Neural cell (in vitro differentiated cells): ENCODE measurements around the gene AVPI1. TPM values are rescaled to one million over a fixed set of nuclear protein-coding genes. Genes with fewer than 3 reads are reported as not detected.

ENCODE experiments used
- H2AFZ ChIP-seq: fragments of 200-600, 300-800 bp; sonication (generic), shearing (Covaris generic); 2 replicates; pipeline ENCODE4 v1.6.0; 2014; ENCODE audit warnings: low read depth, mild to moderate bottlenecking, antibody characterized with exemption, low read length, moderate library complexity
- H3F3A ChIP-seq: fragments of 200-600 bp; shearing (Covaris generic); 2 replicates; pipeline ENCODE4 v1.6.1; 2016; ENCODE audit warnings: mild to moderate bottlenecking, moderate library complexity, mixed read lengths, antibody characterized with exemption, low read length; ENCODE audit not compliant: insufficient read depth, poor library complexity, severe bottlenecking
- H3K27ac ChIP-seq: fragments of 200-600, 300-800 bp; sonication (generic), shearing (Covaris generic); 2 replicates; pipeline ENCODE4 v1.5.1; 2014; ENCODE audit warnings: mild to moderate bottlenecking, low read length, moderate library complexity
- H3K27me3 ChIP-seq: fragments of 300-800, 200-600 bp; sonication (generic), shearing (Covaris generic); 2 replicates; pipeline ENCODE4 v1.6.0; 2014; ENCODE audit warnings: mild to moderate bottlenecking, low read depth, low read length, moderate library complexity; ENCODE audit not compliant: insufficient read depth
- H3K36me3 ChIP-seq: fragments of 300-800, 200-600 bp; sonication (generic), shearing (Covaris generic); 2 replicates; pipeline ENCODE4 v1.5.1; 2014; ENCODE audit warnings: mild to moderate bottlenecking, antibody characterized with exemption, low read length, moderate library complexity; ENCODE audit not compliant: insufficient read depth
- H3K4me2 ChIP-seq: fragments of 300-800, 200-600 bp; sonication (generic), shearing (Covaris generic); 2 replicates; pipeline ENCODE4 v1.6.0; 2014; ENCODE audit warnings: mild to moderate bottlenecking, low read length
- H3K4me3 ChIP-seq: fragments of 300-800, 200-600 bp; sonication (generic), shearing (Covaris generic); 2 replicates; pipeline ENCODE4 v1.5.1; 2014; ENCODE audit warnings: mild to moderate bottlenecking, low read length, moderate library complexity
- H3K79me2 ChIP-seq: fragments of 200-600 bp; shearing (Covaris generic); replicated peaks from 2 replicates; pipeline ENCODE4 v1.6.0; 2014; ENCODE audit warnings: mild to moderate bottlenecking, low read length, moderate library complexity; ENCODE audit not compliant: insufficient read depth
- H3K9ac ChIP-seq: fragments of 300-800, 200-600 bp; sonication (generic), shearing (Covaris generic); 2 replicates; pipeline ENCODE4 v1.6.1; 2016; ENCODE audit warnings: mild to moderate bottlenecking, low read length, mixed read lengths
- H3K9me2 ChIP-seq: fragments of 200-600 bp; shearing (Covaris generic); 2 replicates; pipeline ENCODE4 v1.6.1; 2016; ENCODE audit warnings: mild to moderate bottlenecking, low read length, mixed read lengths; ENCODE audit not compliant: insufficient read depth
- H3K9me3 ChIP-seq: fragments of 200-600, 300-800 bp; sonication (generic), shearing (Covaris generic); 2 replicates; pipeline ENCODE4 v1.6.1; 2016; ENCODE audit warnings: mild to moderate bottlenecking, mixed run types, low read length, moderate library complexity, mixed read lengths
- H4K20me1 ChIP-seq: fragments of 200-600 bp; shearing (Covaris generic); 2 replicates; pipeline ENCODE4 v1.6.1; 2016; ENCODE audit warnings: mild to moderate bottlenecking, mixed run types; ENCODE audit not compliant: insufficient read depth
- CTCF ChIP-seq: fragments of 450-650 bp; IDR thresholded peaks from 2 replicates; pipeline ENCODE4 v1.5.1; 2014; ENCODE audit warnings: antibody characterized with exemption, mild to moderate bottlenecking, moderate library complexity; ENCODE audit not compliant: poor library complexity, severe bottlenecking
- EP300 ChIP-seq: fragments of 450-650 bp; conservative IDR thresholded peaks from 2 replicates; pipeline ENCODE4 v1.6.1; 2014; ENCODE audit warnings: antibody characterized with exemption, mild to moderate bottlenecking, moderate library complexity; ENCODE audit not compliant: poor library complexity, severe bottlenecking
- EZH2 ChIP-seq: fragments of 200-600, 300-800 bp; shearing (Covaris generic), sonication (generic); IDR thresholded peaks from 2 replicates; pipeline ENCODE4 v1.6.1; 2014; ENCODE audit warnings: antibody characterized with exemption, low read length, borderline replicate concordance, mild to moderate bottlenecking; ENCODE audit not compliant: insufficient read depth, poor library complexity, severe bottlenecking
- MXI1 ChIP-seq: fragments of 450-650 bp; conservative IDR thresholded peaks from 2 replicates; pipeline ENCODE4 v1.6.1; 2014; ENCODE audit warnings: antibody characterized with exemption, mild to moderate bottlenecking; ENCODE audit not compliant: poor library complexity, severe bottlenecking
- POLR2AphosphoS5 ChIP-seq: IDR thresholded peaks from 2 replicates; pipeline ENCODE4 v1.6.1; 2012
- RAD21 ChIP-seq: fragments of 450-650 bp; conservative IDR thresholded peaks from 2 replicates; pipeline ENCODE4 v1.6.1; 2014; ENCODE audit warnings: antibody characterized with exemption, mild to moderate bottlenecking, moderate library complexity
- REST ChIP-seq: IDR thresholded peaks from 2 replicates; pipeline ENCODE4 v1.6.1; 2012; ENCODE audit warnings: borderline replicate concordance
- SMC3 ChIP-seq: fragments of 450-650 bp; conservative IDR thresholded peaks from 2 replicates; pipeline ENCODE4 v1.6.1; 2014; ENCODE audit warnings: antibody characterized with exemption, mild to moderate bottlenecking, moderate library complexity; ENCODE audit not compliant: poor library complexity
- TAF1 ChIP-seq: IDR thresholded peaks from 2 replicates; pipeline ENCODE4 v1.6.1; 2012; ENCODE audit warnings: low read depth
- polyA plus RNA-seq: library from polyadenylated mRNA; depleted of rRNA; stranded (reverse); fragments of >200 nt; gene quantifications from 2 replicates; pipeline ENCODE4 v1.2.3, GENCODE V29; 2014

AVPI1 gene
- polyA plus RNA-seq, 1 donor from 2014 or later: 1.3 TPM

GRCh38 chr10:97687785-97688781, 1.0 kb upstream of the AVPI1 start:
- H3F3A ChIP-seq: peaks cover 6% of the 10 kb centered on the region
- no peaks in the 10 kb centered on the region for H3K27me3 ChIP-seq
- peak overlapping the region; percentile 88 for H2AFZ ChIP-seq
- TF ChIP-seq RAD21: no peak
- no peak for TF ChIP-seq EP300
- no peak for TF ChIP-seq POLR2AphosphoS5
- no peak for TF ChIP-seq MXI1
- TF ChIP-seq REST: no peak
- TF ChIP-seq TAF1: no peak
- no peak for TF ChIP-seq EZH2
- no peak for TF ChIP-seq CTCF
- TF ChIP-seq SMC3: no peak
- no peaks in the 10 kb centered on the region for H3K9me3 ChIP-seq
- no peaks in the 10 kb centered on the region for H3K9me2 ChIP-seq
- H3K4me3 ChIP-seq: peak overlapping the region; percentile 90
- H3K27ac ChIP-seq: no peak overlapping the region
- H4K20me1 ChIP-seq: no peaks in the 10 kb centered on the region
- H3K4me2 ChIP-seq: peak overlapping the region; percentile 64
- peak overlapping the region; percentile 73 for H3K9ac ChIP-seq
- H3K79me2 ChIP-seq: no peaks in the 10 kb centered on the region
- no peaks in the 10 kb centered on the region for H3K36me3 ChIP-seq

- Histone ChIP-seq H3F3A (peaks cover 6% of the 10 kb centered on the region), H4K20me1 (no peaks in the 10 kb centered on the region), H3K79me2 (no peaks in the 10 kb centered on the region), H3K9me2 (no peaks in the 10 kb centered on the region), H2AFZ (peak overlapping the region; percentile 88), H3K4me2 (peak overlapping the region; percentile 66), H3K36me3 (no peaks in the 10 kb centered on the region), H3K9me3 (no peaks in the 10 kb centered on the region), H3K27ac (no peak overlapping the region), H3K9ac (peak overlapping the region; percentile 73), H3K4me3 (peak overlapping the region; percentile 90), H3K27me3 (no peaks in the 10 kb centered on the region)
- TF ChIP-seq POLR2AphosphoS5 (no peak), SMC3 (no peak), CTCF (no peak), RAD21 (no peak), EP300 (no peak), EZH2 (no peak), TAF1 (no peak), REST (no peak), MXI1 (no peak)
These were observed 610 bp downstream of the AVPI1 start for GRCh38 chr10:97686301-97686961.
